ENCODE results near the gene PAQR6. TPM values are rescaled to one million over a fixed set of nuclear protein-coding genes. Genes with fewer than 3 reads are reported as not detected.

Gene PAQR6
- total RNA-seq, 1 experiment from 2014 or later: 15.8 TPM

- H3K9ac ChIP-seq (ENCODE audit: extremely low read depth, insufficient read length, low read length): no peak overlapping the region
- Mint-ChIP-seq H3K27me3 (ENCODE audit: low read depth) (no peaks in the 10 kb centered on the region), H3K4me3 (no peak overlapping the region), H3K36me3 (ENCODE audit: insufficient read depth in 1 of 3, low read depth in 3 of 3) (peaks cover 24 to 65% (median 64%) of the 10 kb centered on the region in 3 experiments; a peak in 6 of 7 replicates), H3K9me3 (no peaks in the 10 kb centered on the region), H3K4me1 (peaks cover 0 to 2% of the 10 kb centered on the region in 2 experiments; a peak in 2 of 4 replicates), H3K27ac (no peak overlapping the region)
- whole genome bisulfite sequencing (ENCODE audit: extremely low coverage, insufficient read length, low lambda C conversion rate): no CpG with 5 or more reads among the region's 12 CpGs
- no peak overlapping the region for H3K56ac ChIP-seq (ENCODE audit: insufficient read length, low read depth, low read length)
- no peak for DNase-seq
- no peak overlapping the region for H3K18ac ChIP-seq (ENCODE audit: insufficient read length, low read depth, low read length)
- H3K23me2 ChIP-seq (ENCODE audit: insufficient read length, low read depth, low read length, poor library complexity, severe bottlenecking): no peaks in the 10 kb centered on the region
- H3K79me2 ChIP-seq (ENCODE audit: insufficient read depth, low read length): no peaks in the 10 kb centered on the region
- no peak overlapping the region for H4K5ac ChIP-seq (ENCODE audit: insufficient read length, low read depth, low read length)
- H3K23ac ChIP-seq (ENCODE audit: insufficient read length, low read depth, low read length): no peak overlapping the region
- no peaks in the 10 kb centered on the region for H3K79me1 ChIP-seq (ENCODE audit: insufficient read depth, low read depth, low read length, poor library complexity, severe bottlenecking)
- no peak overlapping the region for H3K4ac ChIP-seq (ENCODE audit: low read depth, low read length)
- H2BK5ac ChIP-seq (ENCODE audit: insufficient read length, low read length): no peak overlapping the region
- no peak overlapping the region for H3K27ac ChIP-seq (ENCODE audit: insufficient read length, low read depth, low read length)
- no peak for TF ChIP-seq CTCF (conservative IDR thresholded peaks at IDR 0.05)
- H2BK15ac ChIP-seq (ENCODE audit: low read depth, low read length): no peak overlapping the region
- H3T11ph ChIP-seq (ENCODE audit: low read length): no peak overlapping the region
- no peak overlapping the region for H3K14ac ChIP-seq (ENCODE audit: insufficient read depth, low read length)
- H2BK12ac ChIP-seq (ENCODE audit: insufficient read length, low read depth, low read length): no peak overlapping the region
- H3K4me2 ChIP-seq (ENCODE audit: insufficient read depth, insufficient read length, low read length): no peak overlapping the region
- no peaks in the 10 kb centered on the region for H3K4me1 ChIP-seq (ENCODE audit: insufficient read depth, low read length)
- H3K9me3 ChIP-seq (ENCODE audit: control insufficient read depth, low read depth, low read length): no peaks in the 10 kb centered on the region
- H2AK5ac ChIP-seq (ENCODE audit: insufficient read length, low read length): no peak overlapping the region
- H4K20me1 ChIP-seq (ENCODE audit: control insufficient read depth, insufficient read depth, insufficient read length): no peaks in the 10 kb centered on the region
- no peaks in the 10 kb centered on the region for H3K27me3 ChIP-seq (ENCODE audit: insufficient read depth, low read length)
- no peak overlapping the region for H4K8ac ChIP-seq (replicated peaks; ENCODE audit: insufficient read length, low read depth, low read length)
- no peak overlapping the region for H2AFZ ChIP-seq (ENCODE audit: low read length)
- no peak overlapping the region for H2BK20ac ChIP-seq (ENCODE audit: low read depth, low read length, poor library complexity, severe bottlenecking)
- no peak overlapping the region for H4K91ac ChIP-seq (ENCODE audit: insufficient read length, low read depth, low read length)
- H2BK120ac ChIP-seq (ENCODE audit: low read depth, low read length, poor library complexity, severe bottlenecking): no peak overlapping the region
Observed at GRCh38 chr1:156236164-156236563, 11.7 kb downstream of the PAQR6 start.
